Transverse colon (tissue), 4 donors: ENCODE results near the gene RNLS. TPM values are rescaled to one million over a fixed set of nuclear protein-coding genes. Genes with fewer than 3 reads are reported as not detected.

ENCODE experiments used
- DNase-seq: peaks from one replicate; pipeline ENCODE4 v3.0.0-alpha.2; 2019
- H3K27ac ChIP-seq, 4 donors: fragments of 200-600 bp; sonication (generic); 2 replicates each; pipeline ENCODE4 v1.5.1; 2016 to 2018; ENCODE audit warnings: inconsistent platforms in 4 of 4
- H3K27me3 ChIP-seq: fragments of 200-600 bp; sonication (generic); 2 replicates; pipeline ENCODE4 v1.5.1; 2017; ENCODE audit warnings: inconsistent platforms
- H3K36me3 ChIP-seq, 4 donors: fragments of 200-600 bp; sonication (generic); 2 replicates each; pipeline ENCODE4 v1.5.1; 2017 to 2019; ENCODE audit warnings: inconsistent platforms in 4 of 4
- H3K4me1 ChIP-seq, 4 donors: fragments of 200-600 bp; sonication (generic); 2 replicates each; pipeline ENCODE4 v1.5.1; 2017 to 2020; ENCODE audit warnings: inconsistent platforms in 4 of 4
- H3K4me3 ChIP-seq, 4 donors: fragments of 200-600 bp; sonication (generic); 1 replicate in 1 of 4; 2 replicates in 3 of 4; pipeline versions ENCODE4 v1.5.1 to v1.6.1; 2017 to 2019; ENCODE audit warnings: inconsistent platforms in 4 of 4
- H3K9me3 ChIP-seq, 2 donors: fragments of 200-600 bp; sonication (generic); 2 replicates each; pipeline ENCODE4 v1.5.1; 2017 to 2019; ENCODE audit warnings: inconsistent platforms in 2 of 2
- CTCF ChIP-seq, 5 experiments: fragments of 200-600 bp in 3 of 5; fragments of 450-650 bp in 2 of 5; sonication (generic) in 3 of 5; IDR thresholded peaks; 1 replicate in 2 of 5; 2 replicates in 3 of 5; pipeline ENCODE4 v1.5.1; 2016 to 2017; ENCODE audit warnings: antibody characterized with exemption in 5 of 5, inconsistent platforms in 3 of 5, mild to moderate bottlenecking in 2 of 5, moderate library complexity in 1 of 5
- EP300 ChIP-seq: sonication (generic); formaldehyde crosslinking; IDR thresholded peaks from one replicate; pipeline ENCODE4 v1.6.1; 2017; ENCODE audit warnings: antibody characterized with exemption, low read depth
- POLR2A ChIP-seq: fragments of 450-650 bp; IDR thresholded peaks from one replicate; pipeline ENCODE4 v1.6.1; 2016; ENCODE audit warnings: antibody characterized with exemption, mild to moderate bottlenecking, moderate library complexity
- POLR2AphosphoS5 ChIP-seq, 3 donors: sonication (generic); formaldehyde crosslinking; IDR thresholded peaks; one replicate each; pipeline ENCODE4 v1.6.1; 2016; ENCODE audit warnings: antibody characterized with exemption in 3 of 3
- WGBS, 2 donors: methylation state at CpG; one replicate each; pipeline ENCODE4 v1.1.5; 2018; ENCODE audit warnings: low coverage in 1 of 2; 5-methylcytosine and 5-hydroxymethylcytosine counted together
- in situ Hi-C, 4 donors: fragments of 200-750 bp; cut with MboI; loops; one replicate each; pipeline versions ENCODE4 v1.15.0 to v1.15.1; 2017; ENCODE audit warnings: low sequenced_read_pairs in 3 of 4, low pct_ligation_motif_present in 1 of 4, low pct_unique_long_range_greater_than_20kb in 1 of 4
- intact Hi-C: fragments of 100-400 bp; cut with DNase I; formaldehyde crosslinking; loops from one replicate; pipeline ENCODE4 v1.15.1; 2023; ENCODE audit warnings: low total_unique reads
- total RNA-seq, 4 donors: library from RNA; depleted of rRNA; stranded (reverse); fragments of >200 nt; gene quantifications; one replicate each; pipeline ENCODE4 v1.1.0, GENCODE V29; 2016

RNLS gene
- total RNA-seq, 4 donors from 2014 or later, result 2.4 to 78.2 (median 28.9) TPM

- no peak overlapping the region for H3K27ac ChIP-seq
- no peak for DNase-seq
- no peaks in the 10 kb centered on the region for H3K27me3 ChIP-seq
- TF ChIP-seq POLR2A (no peak), POLR2AphosphoS5 (IDR thresholded peaks at IDR 0.05) (no peak), CTCF (IDR thresholded peaks at IDR 0.05) (no peak), EP300 (no peak)
- H3K4me1 ChIP-seq, result no peaks in the 10 kb centered on the region
- 90% methylated on average over 3 of the region's 3 CpGs; no CpG with 5 or more reads in 1 of the 2 donors for WGBS, 2 donors
- H3K4me3 ChIP-seq, result no peak overlapping the region
- intact Hi-C loops (no loop called here), in situ Hi-C loops (no loop called here)
- no peaks in the 10 kb centered on the region for H3K9me3 ChIP-seq
- no peaks in the 10 kb centered on the region for H3K36me3 ChIP-seq
Observed at GRCh38 chr10:88413412-88413811, 169.7 kb downstream of the RNLS start.

DNA sequence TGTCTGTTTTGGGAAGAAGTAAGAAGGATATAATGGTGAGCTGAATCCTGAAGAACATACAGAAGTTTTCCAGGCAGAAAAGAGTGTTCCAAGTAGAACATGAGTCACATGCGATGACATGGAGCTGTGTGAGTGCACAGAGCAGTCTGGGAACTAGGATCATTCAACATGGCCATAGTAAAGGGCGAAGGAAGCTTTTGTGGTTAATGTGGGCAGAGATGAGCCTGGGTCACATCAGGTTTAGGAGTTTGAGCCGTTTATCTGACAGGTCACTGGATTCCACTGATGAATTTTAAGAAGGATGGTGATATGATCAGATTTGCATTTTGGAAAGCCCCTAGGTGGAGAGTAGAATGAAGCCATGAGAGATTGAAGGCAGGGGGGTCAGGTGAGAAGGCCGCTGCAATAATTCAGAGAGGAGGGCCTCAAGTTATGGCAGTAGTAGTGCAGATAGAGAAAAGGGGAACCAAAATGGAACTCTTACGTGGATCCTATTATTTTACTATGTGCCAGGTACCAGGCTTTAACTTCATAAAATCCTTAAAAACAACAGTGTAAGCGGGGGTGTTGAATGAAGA is 171.3 kb downstream of the RNLS start:
- H3K9me3 ChIP-seq, result no peaks in the 10 kb centered on the region
- H3K36me3 ChIP-seq, result no peaks in the 10 kb centered on the region
- no peak overlapping the region for H3K4me3 ChIP-seq
- H3K27me3 ChIP-seq, result no peaks in the 10 kb centered on the region
- WGBS, 2 donors, result 90 to 91% methylated on average over 3 to 6 of the region's 6 CpGs
- intact Hi-C loops (no loop called here), in situ Hi-C loops (no loop called here)
- no peak for TF ChIP-seq POLR2A
- TF ChIP-seq POLR2AphosphoS5 (IDR thresholded peaks at IDR 0.05), result no peak
- H3K27ac ChIP-seq, result no peak overlapping the region
- H3K4me1 ChIP-seq, result no peaks in the 10 kb centered on the region
- no peak for DNase-seq

DNA sequence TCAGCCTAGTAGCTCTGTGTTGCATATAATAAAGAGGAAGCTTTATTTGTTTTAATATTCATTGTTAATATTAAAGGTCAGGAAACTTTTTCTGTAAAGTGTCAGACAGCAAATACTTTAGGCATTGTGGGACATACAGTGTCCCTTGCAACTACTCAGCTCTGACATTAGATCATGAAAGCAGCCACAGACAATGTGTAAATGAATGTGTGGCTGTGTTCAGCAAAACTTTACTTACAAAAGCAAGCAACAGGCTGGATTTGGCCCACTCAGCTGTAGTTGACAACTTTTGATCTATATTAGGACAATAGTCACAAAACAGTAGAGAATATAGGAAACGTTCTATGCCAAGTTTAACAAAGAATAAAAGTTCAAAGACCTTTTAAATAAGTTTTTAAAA is 173.3 kb downstream of the RNLS start:
- Histone ChIP-seq H3K9me3 (no peaks in the 10 kb centered on the region), H3K4me3 (no peak overlapping the region), H3K27me3 (no peaks in the 10 kb centered on the region), H3K4me1 (peaks cover 0 to 2% (median 0%) of the 10 kb centered on the region in 4 donors), H3K36me3 (no peaks in the 10 kb centered on the region), H3K27ac (no peak overlapping the region)
- TF ChIP-seq POLR2A (no peak), EP300 (no peak), POLR2AphosphoS5 (IDR thresholded peaks at IDR 0.05) (no peak), CTCF (IDR thresholded peaks at IDR 0.05) (no peak)
- intact Hi-C loops (no loop called here), in situ Hi-C loops (no loop called here)
- WGBS, 2 donors, result 73 to 100% methylated on average over 1 of the region's 1 CpG
- no peak for DNase-seq

- 83 to 87% methylated on average over 2 of the region's 2 CpGs for WGBS, 2 donors
- no peak overlapping the region for H3K27ac ChIP-seq
- no peaks in the 10 kb centered on the region for H3K9me3 ChIP-seq
- no peaks in the 10 kb centered on the region for H3K27me3 ChIP-seq
- in situ Hi-C loops (no loop called here), intact Hi-C loops (no loop called here)
- no peaks in the 10 kb centered on the region for H3K36me3 ChIP-seq
- peaks cover 0 to 6% (median 2%) of the 10 kb centered on the region in 4 donors for H3K4me1 ChIP-seq
- TF ChIP-seq POLR2AphosphoS5 (IDR thresholded peaks at IDR 0.05) (no peak), POLR2A (no peak), CTCF (IDR thresholded peaks at IDR 0.05) (no peak), EP300 (no peak)
- DNase-seq, result no peak
- no peak overlapping the region for H3K4me3 ChIP-seq
Observed at GRCh38 chr10:88409236-88409635, 173.9 kb downstream of the RNLS start.

DNA sequence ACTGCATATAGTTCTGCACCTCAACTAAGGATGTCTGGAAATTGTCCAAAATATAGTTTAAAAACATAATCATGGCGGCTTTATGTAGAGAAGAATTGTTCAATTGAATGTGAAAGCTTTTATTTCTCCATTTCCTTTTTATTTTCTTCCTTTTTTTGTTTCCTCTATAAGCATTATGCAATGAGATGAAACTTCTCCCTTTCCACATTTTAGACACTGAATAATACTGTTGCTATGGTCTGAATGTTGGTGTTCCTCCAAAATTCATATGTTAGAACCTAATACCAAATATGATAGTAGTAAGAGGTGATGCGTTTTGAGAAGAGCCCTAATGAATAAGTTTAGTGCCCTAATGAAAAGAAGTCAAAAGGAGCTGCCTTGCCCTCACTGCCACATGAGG is 175.0 kb downstream of the RNLS start:
- in situ Hi-C loops (no loop called here), intact Hi-C loops (no loop called here)
- peaks cover 0 to 6% (median 2%) of the 10 kb centered on the region in 4 donors for H3K4me1 ChIP-seq
- no peak overlapping the region for H3K4me3 ChIP-seq
- no peak for DNase-seq
- no peaks in the 10 kb centered on the region for H3K27me3 ChIP-seq
- H3K36me3 ChIP-seq, result no peaks in the 10 kb centered on the region
- WGBS, 2 donors, result 73 to 93% methylated on average over 2 of the region's 2 CpGs
- TF ChIP-seq POLR2A, result no peak
- no peak for TF ChIP-seq POLR2AphosphoS5 (IDR thresholded peaks at IDR 0.05)
- TF ChIP-seq CTCF (IDR thresholded peaks at IDR 0.05), result no peak
- no peak for TF ChIP-seq EP300
- H3K9me3 ChIP-seq, result no peaks in the 10 kb centered on the region
- H3K27ac ChIP-seq, result no peak overlapping the region
